Stimulated activated CD4-positive, alpha-beta T cell treated with anti-CD3 and anti-CD28 coated beads, Interleukin-1b, Interleukin-23, amount 100 ng/mL, for 24 hours (primary cell): ENCODE results near the gene CAPRIN1.
"Not testable (repeated sequence)": the region's sequence is repeated elsewhere in the genome, so short reads cannot be mapped to it uniquely, and the experiment has no call there.

Experiments used
- DNase-seq, 4 experiments: peaks; one replicate each; pipeline ENCODE4 v3.0.0-alpha.2; 2020; ENCODE audit warnings: low read depth in 4 of 4, low spot score in 1 of 4

Gene CAPRIN1

GRCh38 chr11:34050581-34051348 lies 766 bp upstream of the CAPRIN1 start:
- DNase-seq = no peak

GRCh38 chr11:34052036-34052607 lies 591 bp downstream of the CAPRIN1 start:
- peak; percentile 83 to 93 (median 86) for DNase-seq

DNA sequence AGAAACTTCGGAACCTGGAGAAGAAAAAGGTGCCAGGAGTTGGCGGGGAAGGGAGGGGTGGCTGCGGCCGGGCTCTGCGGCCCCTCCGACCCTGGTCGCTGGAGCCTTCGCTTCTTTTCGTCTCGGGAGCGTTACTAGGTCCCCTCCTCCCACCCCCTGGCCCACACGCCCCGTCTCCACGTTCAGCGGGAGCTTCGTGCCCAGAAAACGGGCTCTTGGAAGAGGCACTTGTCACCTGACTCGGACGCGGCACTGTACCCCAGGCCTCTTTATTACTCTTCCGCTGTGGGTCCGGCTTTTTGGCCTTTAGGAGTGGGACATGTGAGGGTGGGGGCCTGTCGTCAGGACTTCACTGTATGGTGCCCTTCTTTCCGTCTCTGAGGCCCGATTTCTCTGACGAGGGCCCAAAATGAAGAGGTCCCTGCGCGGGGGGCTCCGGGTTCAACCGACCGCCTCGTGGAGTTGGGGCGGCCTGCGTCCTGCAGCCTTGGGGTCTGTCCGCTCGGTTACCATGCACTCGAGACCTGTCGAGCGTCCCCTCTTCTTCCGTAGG lies 1.2 kb downstream of the CAPRIN1 start:
- peak in 3 of 4 experiments; percentile 1 to 12 (median 12) for DNase-seq

DNA sequence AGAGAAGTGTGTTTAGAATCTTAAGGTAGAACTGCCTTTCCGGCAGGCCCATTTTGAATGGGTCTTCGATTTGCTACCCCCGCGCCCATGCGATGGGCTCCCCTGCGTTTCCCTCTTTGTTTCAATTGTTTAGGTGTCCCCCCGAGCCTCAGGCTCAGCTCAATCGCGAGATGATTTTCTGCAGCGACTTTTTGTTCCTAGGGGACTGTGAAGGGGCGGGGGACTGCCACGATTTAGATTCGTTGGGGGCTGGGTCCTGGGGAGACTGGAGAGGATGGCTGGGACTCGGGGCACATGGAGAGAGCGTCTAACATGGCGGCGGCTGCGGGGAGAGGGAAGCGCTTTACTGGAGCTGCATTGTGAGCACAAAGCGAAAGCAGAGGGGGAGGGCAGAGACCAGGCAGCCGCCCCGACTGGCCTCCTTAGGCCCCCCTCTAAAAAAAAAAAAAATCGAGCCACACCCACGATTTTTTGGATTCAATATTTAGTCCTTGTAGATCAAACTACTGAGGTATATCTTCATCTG lies 1.7 kb downstream of the CAPRIN1 start:
- DNase-seq = peak; percentile 55 to 71 (median 66)

DNA sequence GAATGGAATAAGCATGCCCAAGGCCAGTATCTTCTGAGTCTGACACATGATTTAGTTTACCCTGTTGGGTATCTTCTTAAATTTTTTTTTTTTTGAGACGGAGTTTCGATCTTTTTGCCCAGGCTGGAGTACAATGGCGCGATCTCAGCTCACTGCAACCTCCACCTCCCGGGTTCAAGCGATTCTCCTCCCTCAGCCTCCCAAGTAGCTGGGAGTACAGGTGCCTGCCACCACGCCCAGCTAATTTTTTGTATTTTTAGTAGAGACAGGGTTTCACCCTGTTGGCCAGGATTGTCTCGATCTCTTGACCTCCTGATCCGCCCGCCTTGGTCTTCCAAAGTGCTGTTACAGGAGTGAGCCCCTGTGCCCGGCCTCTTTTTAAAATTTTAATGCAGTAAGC lies 2.8 kb downstream of the CAPRIN1 start:
- DNase-seq = not testable (repeated sequence)

- DNase-seq = no peak
These were observed 3.9 kb downstream of the CAPRIN1 start for GRCh38 chr11:34055218-34056000.

DNA sequence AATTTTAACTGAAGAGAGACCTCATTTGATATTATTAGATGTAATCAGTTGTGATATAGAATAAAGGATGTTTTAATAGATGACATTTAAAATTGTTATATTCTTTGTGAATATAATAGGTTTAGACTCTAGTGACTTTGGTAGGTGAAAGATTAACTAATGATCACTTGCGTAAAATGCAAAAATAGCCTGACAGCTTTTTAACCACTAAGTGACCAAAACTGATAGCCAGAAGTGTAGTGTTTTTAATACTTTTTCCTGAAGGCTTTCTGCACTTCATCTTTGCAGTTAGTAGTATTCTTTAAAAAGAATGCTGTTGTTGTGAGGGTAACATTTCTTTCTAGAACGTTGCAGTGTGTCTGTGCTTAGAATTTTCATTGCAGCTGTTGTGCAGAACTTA lies 5.1 kb downstream of the CAPRIN1 start:
- no peak for DNase-seq

DNA sequence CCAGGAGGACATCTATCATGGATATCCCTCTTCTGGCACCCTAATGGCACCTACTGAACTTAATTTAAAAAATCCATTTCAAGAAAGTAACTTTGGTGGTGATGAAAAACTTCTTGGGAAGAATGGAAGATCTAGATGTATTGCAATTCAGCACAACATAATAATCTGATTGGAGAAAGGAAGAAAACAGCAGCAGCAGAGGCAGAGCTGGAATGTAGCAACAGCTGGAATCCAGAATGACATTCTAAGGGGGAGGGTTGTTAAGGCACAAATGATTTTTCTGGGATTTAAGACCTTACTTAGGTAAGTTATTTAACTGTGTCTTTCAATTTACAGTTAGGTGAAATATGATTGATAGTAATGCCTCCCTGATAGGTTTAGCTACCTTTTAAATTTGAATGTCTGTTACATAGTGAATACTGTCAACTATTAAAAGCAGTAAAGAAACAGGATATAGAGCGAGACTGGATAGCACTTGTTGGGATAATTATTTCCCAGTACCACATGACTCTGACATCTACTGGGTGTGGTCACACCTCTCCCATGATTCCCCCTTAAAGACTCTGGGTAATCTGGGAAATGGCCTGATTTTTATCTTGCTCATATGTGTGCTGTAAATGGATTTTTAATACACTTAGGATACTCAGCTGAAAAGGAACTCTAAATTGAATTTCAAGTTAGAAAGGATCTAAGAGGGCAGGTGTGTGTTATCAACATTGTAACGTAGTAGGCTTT lies 11.7 kb downstream of the CAPRIN1 start:
- no peak for DNase-seq

DNA sequence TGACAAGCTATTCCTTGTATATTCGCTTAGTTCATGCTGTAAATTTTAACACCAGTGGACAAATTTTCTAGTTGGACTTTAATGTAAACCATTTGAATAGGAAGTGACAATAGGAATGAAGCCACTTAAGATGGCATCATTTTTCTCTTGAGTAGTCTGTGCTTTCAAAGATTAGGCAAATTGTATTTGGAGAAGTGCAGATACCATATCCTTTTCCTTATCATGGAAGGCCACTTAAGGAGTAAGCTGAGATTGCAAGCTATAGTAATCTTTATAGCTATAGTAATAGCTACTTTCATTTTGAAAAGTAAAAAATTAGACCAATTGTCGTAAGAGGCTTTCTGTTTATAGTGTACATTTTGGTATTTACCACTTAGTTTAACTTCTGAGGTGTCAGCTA lies 12.8 kb downstream of the CAPRIN1 start:
- no peak for DNase-seq

- no peak for DNase-seq
These were observed 14.1 kb downstream of the CAPRIN1 start for GRCh38 chr11:34065505-34066203.

DNA sequence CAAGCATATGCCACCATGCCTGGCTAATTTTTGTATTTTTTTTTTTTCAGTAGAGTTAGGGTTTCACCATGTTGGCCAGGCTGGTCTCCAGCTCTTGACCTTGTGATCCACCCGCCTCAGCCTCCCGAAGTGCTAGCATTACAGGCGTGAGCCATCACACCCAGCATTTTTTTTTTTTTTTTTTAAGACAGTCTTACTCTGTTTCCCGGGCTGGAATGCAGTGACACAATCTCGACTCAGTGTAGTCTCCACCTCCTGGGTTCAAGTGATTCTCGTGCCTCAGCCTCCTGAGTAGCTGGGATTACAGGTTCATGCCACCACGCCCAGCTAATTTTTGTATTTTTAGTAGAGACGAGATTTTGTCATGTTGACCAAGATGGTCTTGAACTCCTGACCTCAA lies 15.2 kb downstream of the CAPRIN1 start:
- not testable (repeated sequence) for DNase-seq

DNA sequence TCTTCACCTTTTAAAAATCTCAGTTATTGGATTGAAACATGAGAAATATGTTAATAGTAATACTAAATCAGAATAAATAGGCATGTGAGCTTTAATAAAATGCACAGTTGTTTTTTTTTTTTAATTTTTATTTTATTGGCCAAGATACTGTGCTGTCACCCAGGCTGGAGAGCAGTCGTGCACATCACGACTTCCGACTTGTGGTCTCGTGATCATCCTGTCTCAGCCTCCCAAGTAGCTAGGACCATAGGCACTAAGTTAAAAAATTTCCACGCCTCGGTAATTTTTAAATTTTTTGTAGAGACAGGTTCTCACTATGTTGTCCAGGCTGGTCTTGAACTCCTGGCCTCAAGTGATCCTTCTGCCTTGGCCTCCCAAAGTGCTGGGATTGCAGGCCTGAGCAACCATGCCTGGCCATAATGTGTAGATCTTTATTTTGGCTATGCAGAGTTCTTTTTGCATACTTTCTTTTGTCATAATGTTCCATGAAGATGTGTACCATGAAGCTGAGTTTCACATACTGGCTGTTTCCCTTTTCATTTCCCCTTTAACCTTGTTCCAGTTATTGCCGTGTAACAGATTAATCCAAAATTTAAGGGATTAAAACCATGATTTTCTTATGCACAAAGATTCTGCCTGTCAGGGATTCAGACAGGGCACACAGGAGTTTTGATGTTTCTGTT lies 16.0 kb downstream of the CAPRIN1 start:
- DNase-seq = no peak

- DNase-seq = no peak
These were observed 16.6 kb downstream of the CAPRIN1 start for GRCh38 chr11:34068111-34068510.

GRCh38 chr11:34071306-34071705 lies 19.8 kb downstream of the CAPRIN1 start:
- not testable (repeated sequence) for DNase-seq

- DNase-seq = no peak
These were observed 20.5 kb downstream of the CAPRIN1 start for GRCh38 chr11:34072041-34072440.

DNA sequence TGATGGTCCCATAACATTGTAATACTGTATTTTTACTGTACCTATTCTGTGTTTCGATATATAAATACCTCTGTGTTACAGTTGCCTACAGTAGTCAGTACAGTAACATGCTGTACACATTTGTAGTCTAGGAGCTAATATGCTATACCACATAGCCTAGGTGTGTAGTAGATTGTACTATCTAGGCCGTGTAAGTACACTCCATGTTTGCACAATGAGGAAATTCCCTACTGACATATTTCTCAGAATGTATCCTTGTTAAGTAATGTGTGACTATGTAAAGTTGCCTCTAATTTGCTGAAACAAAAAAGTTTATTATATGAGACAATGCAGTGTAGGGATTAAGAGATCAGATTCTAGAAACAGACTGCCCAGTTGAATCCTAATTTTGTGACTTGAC lies 21.3 kb downstream of the CAPRIN1 start:
- no peak for DNase-seq

DNA sequence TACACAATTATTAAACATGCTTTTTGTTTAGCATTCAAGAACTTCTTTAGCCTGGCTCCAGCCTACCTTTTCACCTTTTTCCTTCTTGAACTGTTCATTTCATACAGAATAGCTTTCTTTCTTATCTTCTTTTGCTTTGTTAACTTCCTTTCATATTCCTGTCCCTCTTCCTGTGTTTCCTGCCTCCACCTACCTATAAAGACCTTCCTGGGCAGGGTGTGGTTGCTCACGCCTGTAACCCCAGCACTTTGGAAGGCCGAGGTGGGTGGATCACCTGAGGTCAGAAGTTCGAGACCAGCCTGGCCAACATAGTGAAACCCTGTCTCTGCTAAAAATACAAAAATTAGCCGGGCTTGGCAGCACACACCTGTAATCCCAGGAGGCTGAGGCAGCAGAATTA lies 22.9 kb downstream of the CAPRIN1 start:
- no peak for DNase-seq

- DNase-seq = no peak
These were observed 23.8 kb downstream of the CAPRIN1 start for GRCh38 chr11:34075178-34075820.

DNA sequence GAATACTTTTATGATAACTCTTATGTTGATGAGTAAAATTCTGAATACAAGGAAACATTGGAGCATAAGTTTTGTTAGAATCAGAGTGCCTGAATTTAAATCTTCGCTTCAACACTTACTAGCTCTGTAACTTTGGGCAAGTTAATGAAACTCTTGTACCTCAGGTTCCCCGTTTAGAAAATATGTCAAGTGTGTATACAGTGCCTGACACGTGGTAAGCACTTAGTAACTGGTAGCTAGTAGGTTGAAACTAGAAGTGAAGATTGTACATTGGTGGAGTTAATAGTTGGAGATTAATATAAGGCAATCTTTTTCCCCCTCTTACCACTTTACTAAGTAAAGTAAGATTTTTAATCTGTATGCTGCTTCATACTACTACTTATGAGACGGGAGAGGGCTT lies 29.1 kb downstream of the CAPRIN1 start:
- DNase-seq = no peak
